ENCODE data around the gene PJA2. TPM values are rescaled to one million over a fixed set of nuclear protein-coding genes. Genes with fewer than 3 reads are reported as not detected.

Gene PJA2
- total RNA-seq, 2 donors from 2014 or later = 94.8 to 119 TPM

DNA sequence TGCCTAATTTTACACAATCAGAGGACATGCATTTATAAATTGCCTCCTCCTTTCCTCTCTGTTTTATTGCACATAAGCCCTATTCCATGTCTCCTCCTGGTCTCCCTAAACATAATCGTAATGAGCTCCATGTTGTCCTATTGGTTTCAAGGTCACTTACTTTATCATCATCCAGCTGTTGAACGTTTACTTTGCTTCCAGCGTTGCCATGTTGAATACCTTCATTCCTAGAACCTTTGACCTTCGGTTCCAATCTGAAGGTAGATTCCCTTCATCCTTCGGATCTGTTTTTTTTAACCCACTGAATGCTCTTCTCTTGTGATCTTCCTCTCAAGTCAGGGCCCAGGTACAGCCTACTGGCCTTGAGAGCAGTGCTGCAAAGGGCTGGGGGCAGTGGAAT lies 84.3 kb downstream of the PJA2 start:
- intact Hi-C loops (cut with DNase I) = loop anchor here (10.0 kb wide), 1 partner anchor 261 kb away; no protein-coding TSS in a partner anchor
- H3K36me3 ChIP-seq = no peaks in the 10 kb centered on the region
- H3K27ac ChIP-seq = no peak overlapping the region
- TF ChIP-seq, protein P1, sequence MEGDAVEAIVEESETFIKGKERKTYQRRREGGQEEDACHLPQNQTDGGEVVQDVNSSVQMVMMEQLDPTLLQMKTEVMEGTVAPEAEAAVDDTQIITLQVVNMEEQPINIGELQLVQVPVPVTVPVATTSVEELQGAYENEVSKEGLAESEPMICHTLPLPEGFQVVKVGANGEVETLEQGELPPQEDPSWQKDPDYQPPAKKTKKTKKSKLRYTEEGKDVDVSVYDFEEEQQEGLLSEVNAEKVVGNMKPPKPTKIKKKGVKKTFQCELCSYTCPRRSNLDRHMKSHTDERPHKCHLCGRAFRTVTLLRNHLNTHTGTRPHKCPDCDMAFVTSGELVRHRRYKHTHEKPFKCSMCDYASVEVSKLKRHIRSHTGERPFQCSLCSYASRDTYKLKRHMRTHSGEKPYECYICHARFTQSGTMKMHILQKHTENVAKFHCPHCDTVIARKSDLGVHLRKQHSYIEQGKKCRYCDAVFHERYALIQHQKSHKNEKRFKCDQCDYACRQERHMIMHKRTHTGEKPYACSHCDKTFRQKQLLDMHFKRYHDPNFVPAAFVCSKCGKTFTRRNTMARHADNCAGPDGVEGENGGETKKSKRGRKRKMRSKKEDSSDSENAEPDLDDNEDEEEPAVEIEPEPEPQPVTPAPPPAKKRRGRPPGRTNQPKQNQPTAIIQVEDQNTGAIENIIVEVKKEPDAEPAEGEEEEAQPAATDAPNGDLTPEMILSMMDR (IDR thresholded peaks at IDR 0.05) = no peak
- TF ChIP-seq POLR2AphosphoS5 (IDR thresholded peaks at IDR 0.05) (no peak), POLR2A (IDR thresholded peaks at IDR 0.05) (no peak)
- H3K4me1 ChIP-seq (replicated peaks) = no peaks in the 10 kb centered on the region
- H3K27me3 ChIP-seq (replicated peaks; ENCODE audit: insufficient read depth) = no peaks in the 10 kb centered on the region
- no peak for DNase-seq (ENCODE audit: low spot score)
- no peaks in the 10 kb centered on the region for H3K9me3 ChIP-seq
- 76% methylated on average over 5 of the region's 5 CpGs for WGBS
- H3K4me3 ChIP-seq = no peak overlapping the region

DNA sequence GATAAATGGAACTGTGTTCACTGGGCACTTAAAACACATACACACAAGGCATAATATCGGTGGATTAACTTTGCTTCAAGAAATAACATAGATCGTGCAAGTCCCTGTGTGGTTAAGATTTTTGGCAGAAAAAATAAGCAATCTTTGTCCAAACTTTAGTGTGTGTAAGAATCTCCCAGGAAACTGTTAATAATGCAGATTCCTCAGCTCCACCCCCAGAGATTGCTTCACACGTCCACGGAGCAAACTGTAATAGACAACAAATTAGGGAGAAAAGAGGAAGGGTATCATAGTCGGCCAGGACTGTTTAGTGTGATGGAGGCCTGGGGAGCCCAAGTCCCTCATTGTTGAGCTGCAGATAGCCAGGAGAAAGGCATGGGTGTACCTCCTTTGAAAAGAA lies 84.8 kb downstream of the PJA2 start:
- no peak for DNase-seq (ENCODE audit: low spot score)
- no peaks in the 10 kb centered on the region for H3K27me3 ChIP-seq (replicated peaks; ENCODE audit: insufficient read depth)
- no peaks in the 10 kb centered on the region for H3K9me3 ChIP-seq
- intact Hi-C loops (cut with DNase I) = loop anchor here (10.0 kb wide), 1 partner anchor 260 kb away; no protein-coding TSS in a partner anchor
- TF ChIP-seq POLR2AphosphoS5 (IDR thresholded peaks at IDR 0.05) (no peak), POLR2A (IDR thresholded peaks at IDR 0.05) (no peak)
- TF ChIP-seq, protein P1 (IDR thresholded peaks at IDR 0.05) = no peak
- H3K4me3 ChIP-seq = no peak overlapping the region
- H3K27ac ChIP-seq = no peak overlapping the region
- whole genome bisulfite sequencing = 45% methylated on average over 5 of the region's 5 CpGs
- no peaks in the 10 kb centered on the region for H3K4me1 ChIP-seq (replicated peaks)
- H3K36me3 ChIP-seq = no peaks in the 10 kb centered on the region

DNA sequence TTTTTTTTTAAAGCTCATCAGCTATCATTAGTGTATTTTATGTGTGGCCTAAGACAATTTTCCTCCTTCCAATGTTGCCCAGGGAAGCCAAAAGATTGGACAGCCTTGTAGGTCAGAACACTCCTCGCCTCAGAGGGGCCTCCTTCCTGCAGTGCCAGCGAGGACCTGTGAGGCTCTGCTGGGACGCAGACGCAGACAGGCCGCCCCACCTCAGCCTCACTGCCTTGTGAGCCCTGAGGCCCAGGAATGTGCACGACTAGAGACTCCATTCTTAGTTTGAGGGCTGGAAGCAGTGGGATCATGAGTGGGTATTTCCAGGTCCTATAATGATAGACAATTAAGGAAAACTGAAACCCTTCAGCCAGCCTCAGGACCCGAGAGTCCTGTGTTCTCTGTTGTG lies 85.4 kb downstream of the PJA2 start:
- TF ChIP-seq POLR2AphosphoS5 (IDR thresholded peaks at IDR 0.05) (no peak), POLR2A (IDR thresholded peaks at IDR 0.05) (no peak)
- TF ChIP-seq, protein P1 (IDR thresholded peaks at IDR 0.05) = no peak
- no peaks in the 10 kb centered on the region for H3K4me1 ChIP-seq (replicated peaks)
- H3K36me3 ChIP-seq = no peaks in the 10 kb centered on the region
- no peak overlapping the region for H3K4me3 ChIP-seq
- DNase-seq (ENCODE audit: low spot score) = no peak
- no peaks in the 10 kb centered on the region for H3K27me3 ChIP-seq (replicated peaks; ENCODE audit: insufficient read depth)
- H3K27ac ChIP-seq = no peak overlapping the region
- intact Hi-C loops (cut with DNase I) = loop anchor here (10.0 kb wide), 1 partner anchor 260 kb away; no protein-coding TSS in a partner anchor
- no peaks in the 10 kb centered on the region for H3K9me3 ChIP-seq
- WGBS = 78% methylated on average over 7 of the region's 7 CpGs

DNA sequence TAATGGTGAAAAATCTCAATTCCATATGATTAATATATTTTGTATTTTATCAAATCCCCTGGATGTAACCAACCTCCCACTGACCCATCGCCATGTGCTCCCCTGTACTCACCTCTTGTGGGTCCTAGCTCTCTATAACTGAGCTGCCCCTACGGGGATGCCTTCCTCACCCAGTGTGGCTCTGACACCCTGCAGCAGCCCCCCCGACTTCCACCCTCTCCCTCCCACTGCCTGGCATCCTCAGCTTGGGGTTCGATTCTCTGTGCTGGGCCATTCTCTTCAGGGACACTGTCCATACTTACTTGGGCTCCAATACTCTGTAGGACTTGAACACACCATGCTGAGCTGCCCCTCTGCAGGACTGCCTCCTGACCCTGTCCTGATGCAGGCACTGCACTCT lies 87.1 kb downstream of the PJA2 start:
- no peak for DNase-seq (ENCODE audit: low spot score)
- Histone ChIP-seq H3K27me3 (replicated peaks; ENCODE audit: insufficient read depth) (no peaks in the 10 kb centered on the region), H3K4me1 (replicated peaks) (no peaks in the 10 kb centered on the region), H3K27ac (no peak overlapping the region), H3K4me3 (no peak overlapping the region), H3K36me3 (no peaks in the 10 kb centered on the region), H3K9me3 (no peaks in the 10 kb centered on the region)
- 97% methylated on average over 4 of the region's 4 CpGs for WGBS
- intact Hi-C loops (cut with DNase I) = loop anchor here (10.0 kb wide), 1 partner anchor 258 kb away; no protein-coding TSS in a partner anchor
- TF ChIP-seq POLR2AphosphoS5 (IDR thresholded peaks at IDR 0.05) (no peak), POLR2A (IDR thresholded peaks at IDR 0.05) (no peak)
- TF ChIP-seq, protein P1 (IDR thresholded peaks at IDR 0.05) = no peak

DNA sequence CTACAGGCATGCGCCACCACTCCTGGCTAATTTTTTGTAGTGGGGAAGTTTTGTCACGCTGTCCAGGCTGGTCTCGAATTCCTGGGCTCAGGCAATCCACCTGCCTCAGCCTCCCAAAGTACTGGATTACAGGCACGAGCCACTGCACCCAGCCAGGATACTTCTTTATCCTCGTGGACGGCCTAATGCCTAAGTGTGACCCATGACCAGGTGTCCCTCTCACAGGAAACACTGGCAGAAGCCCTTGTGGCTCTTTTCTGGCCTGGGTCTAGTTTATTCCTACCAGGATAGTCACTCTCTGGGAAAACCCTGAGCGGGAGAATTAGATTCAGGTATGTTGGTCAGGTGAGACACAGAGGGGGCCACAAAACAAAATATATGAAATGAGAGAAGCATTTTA lies 90.4 kb downstream of the PJA2 start:
- Histone ChIP-seq H3K36me3 (no peaks in the 10 kb centered on the region), H3K27ac (no peak overlapping the region), H3K27me3 (replicated peaks; ENCODE audit: insufficient read depth) (no peaks in the 10 kb centered on the region), H3K4me3 (no peak overlapping the region), H3K9me3 (no peaks in the 10 kb centered on the region), H3K4me1 (replicated peaks) (no peaks in the 10 kb centered on the region)
- TF ChIP-seq POLR2AphosphoS5 (IDR thresholded peaks at IDR 0.05) = no peak
- TF ChIP-seq, protein P1 (IDR thresholded peaks at IDR 0.05) = no peak
- no peak for TF ChIP-seq POLR2A (IDR thresholded peaks at IDR 0.05)
- intact Hi-C loops (cut with DNase I) = no loop called here
- no peak for DNase-seq (ENCODE audit: low spot score)
- 92% methylated on average over 7 of the region's 7 CpGs for WGBS
